ENCODE results near the gene CNN2.
A peak's percentile ranks its signal among the peaks of the same experiment; 100 is the strongest.

The CNN2 gene

GRCh38 chr19:1025960-1026782, at the start of gene CNN2:
CNN2 (plus strand) TSS chr19:1026608; CDS start chr19:1026662, 54 bp downstream.
- no peak for DNase-seq

- no peak for DNase-seq
Measured at GRCh38 chr19:977058-977464, 49.3 kb upstream of the CNN2 start.

GRCh38 chr19:979318-979741, 47.1 kb upstream of the CNN2 start:
- no peak for DNase-seq

- DNase-seq: no peak
Measured at GRCh38 chr19:980133-980998, 46.0 kb upstream of the CNN2 start.

- no peak for DNase-seq
Measured at GRCh38 chr19:982567-983170, 43.7 kb upstream of the CNN2 start.

GRCh38 chr19:984165-984967, 42.0 kb upstream of the CNN2 start, which contains the start of gene WDR18:
WDR18 (plus strand) TSS chr19:984345; CDS start chr19:984354, 9 bp downstream.
- peak; percentile 53 for DNase-seq

GRCh38 chr19:986083-986482, 40.3 kb upstream of the CNN2 start:
- no peak for DNase-seq

- DNase-seq: no peak
Measured at GRCh38 chr19:988081-988480, 38.3 kb upstream of the CNN2 start.

- DNase-seq: no peak
Measured at GRCh38 chr19:988510-988909, 37.9 kb upstream of the CNN2 start.

GRCh38 chr19:989381-990081, 36.9 kb upstream of the CNN2 start:
- DNase-seq: no peak

GRCh38 chr19:990119-990571, 36.3 kb upstream of the CNN2 start:
- no peak for DNase-seq

- no peak for DNase-seq
Measured at GRCh38 chr19:990746-991145, 35.7 kb upstream of the CNN2 start.

- DNase-seq: no peak
Measured at GRCh38 chr19:991174-991931, 35.1 kb upstream of the CNN2 start.

- no peak for DNase-seq
Measured at GRCh38 chr19:991932-992669, 34.3 kb upstream of the CNN2 start.

GRCh38 chr19:992670-993055, 33.7 kb upstream of the CNN2 start:
- DNase-seq: no peak

- no peak for DNase-seq
Measured at GRCh38 chr19:993361-993830, 33.0 kb upstream of the CNN2 start.

- no peak for DNase-seq
Measured at GRCh38 chr19:993831-994393, 32.5 kb upstream of the CNN2 start.

GRCh38 chr19:994516-994915, 31.9 kb upstream of the CNN2 start:
- DNase-seq: no peak

- peak; percentile 47 for DNase-seq
Measured at GRCh38 chr19:995051-995827, 31.2 kb upstream of the CNN2 start.

All from SHP77 treated with DMSO at 0.1 percent for 48 hours (cell line).